Mammary epithelial cell (primary cell): ENCODE measurements around the gene MAP7D1.

ENCODE experiments used
- EZH2 ChIP-seq: IDR thresholded peaks from 2 replicates; pipeline ENCODE4 v1.6.1; 2012; ENCODE audit warnings: low read length, inconsistent platforms, borderline replicate concordance
- TF ChIP-seq, protein P1 (sequence below), 2 donors: IDR thresholded peaks in 1 of 2; conservative IDR thresholded peaks in 1 of 2; 2 replicates each; pipeline ENCODE4 v1.5.1; 2011 to 2012; ENCODE audit warnings: inconsistent platforms in 2 of 2, low read length in 2 of 2, mild to moderate bottlenecking in 2 of 2, control low read depth in 1 of 2, low read depth in 1 of 2; ENCODE audit not compliant: insufficient read depth in 1 of 2; ENCODE audit errors: extremely low read depth in 1 of 2

DNA sequence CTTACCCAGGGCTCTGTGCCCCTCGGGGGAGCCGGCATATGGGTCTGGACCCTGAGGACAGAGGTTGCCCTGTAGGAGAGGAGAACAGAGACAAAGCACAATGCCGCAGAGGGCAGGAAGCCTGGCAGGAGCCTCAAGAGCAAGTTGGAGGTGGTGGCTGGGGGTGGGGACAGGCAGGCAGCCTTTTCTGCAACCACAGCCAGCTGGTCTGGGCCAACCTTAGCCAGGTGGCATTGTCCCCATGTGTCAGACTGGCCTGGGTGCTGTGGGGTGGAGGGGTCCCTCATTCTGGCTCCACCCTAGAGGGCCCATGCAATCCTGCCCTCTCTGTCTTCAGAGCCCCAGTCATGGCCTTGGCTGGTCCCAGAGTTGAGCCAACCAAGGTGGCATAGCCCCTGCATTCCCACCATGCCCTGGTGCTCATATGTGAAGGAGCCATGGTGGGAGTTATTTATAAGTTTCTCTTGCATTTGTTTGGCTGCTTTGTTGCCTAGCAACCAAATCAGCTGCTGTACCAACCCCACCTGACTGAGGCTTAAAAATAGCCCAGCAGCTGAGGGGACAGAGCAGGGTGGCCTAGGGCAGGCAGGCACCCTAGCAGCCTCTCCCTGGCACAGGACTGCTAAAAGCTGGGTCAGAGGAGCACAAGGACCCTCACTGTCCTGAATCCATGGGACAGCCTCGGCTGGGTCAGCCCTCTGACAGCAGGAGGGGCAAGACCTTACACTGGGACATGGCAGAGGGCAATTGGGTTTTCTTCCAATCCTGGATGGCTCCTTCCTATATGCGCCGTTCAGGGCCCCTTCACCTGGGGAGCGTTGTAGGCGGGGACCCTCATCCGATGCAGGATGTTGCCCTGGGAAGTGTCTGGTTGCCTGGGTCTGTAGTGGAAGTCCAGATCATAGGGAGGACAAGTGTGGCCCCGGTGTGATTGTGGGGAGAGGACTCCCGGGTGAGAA is 19.5 kb downstream of the MAP7D1 start:
- TF ChIP-seq, protein P1, sequence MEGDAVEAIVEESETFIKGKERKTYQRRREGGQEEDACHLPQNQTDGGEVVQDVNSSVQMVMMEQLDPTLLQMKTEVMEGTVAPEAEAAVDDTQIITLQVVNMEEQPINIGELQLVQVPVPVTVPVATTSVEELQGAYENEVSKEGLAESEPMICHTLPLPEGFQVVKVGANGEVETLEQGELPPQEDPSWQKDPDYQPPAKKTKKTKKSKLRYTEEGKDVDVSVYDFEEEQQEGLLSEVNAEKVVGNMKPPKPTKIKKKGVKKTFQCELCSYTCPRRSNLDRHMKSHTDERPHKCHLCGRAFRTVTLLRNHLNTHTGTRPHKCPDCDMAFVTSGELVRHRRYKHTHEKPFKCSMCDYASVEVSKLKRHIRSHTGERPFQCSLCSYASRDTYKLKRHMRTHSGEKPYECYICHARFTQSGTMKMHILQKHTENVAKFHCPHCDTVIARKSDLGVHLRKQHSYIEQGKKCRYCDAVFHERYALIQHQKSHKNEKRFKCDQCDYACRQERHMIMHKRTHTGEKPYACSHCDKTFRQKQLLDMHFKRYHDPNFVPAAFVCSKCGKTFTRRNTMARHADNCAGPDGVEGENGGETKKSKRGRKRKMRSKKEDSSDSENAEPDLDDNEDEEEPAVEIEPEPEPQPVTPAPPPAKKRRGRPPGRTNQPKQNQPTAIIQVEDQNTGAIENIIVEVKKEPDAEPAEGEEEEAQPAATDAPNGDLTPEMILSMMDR (conservative IDR thresholded peaks at IDR 0.05 in 1 of 2, IDR thresholded peaks at IDR 0.05 in 1 of 2; ENCODE audit: extremely low read depth in 1 of 2, insufficient read depth in 1 of 2, low read depth in 1 of 2, low read length in 2 of 2): no peak
- TF ChIP-seq EZH2: no peak
